Esophagus muscularis mucosa (tissue), 4 donors: ENCODE measurements around the gene CYP24A1. TPM values are rescaled to one million over a fixed set of nuclear protein-coding genes. Genes with fewer than 3 reads are reported as not detected.
"Not testable (repeated sequence)": the region's sequence is repeated elsewhere in the genome, so short reads cannot be mapped to it uniquely, and the experiment has no call there.

Source experiments
- DNase-seq: peaks from one replicate; pipeline ENCODE4 v3.0.0-alpha.2; 2017; ENCODE audit errors: extremely low spot score
- H3K27ac ChIP-seq, 4 donors: fragments of 200-600 bp; sonication (generic); replicated peaks in 1 of 4; 1 replicate in 3 of 4; 2 replicates in 1 of 4; pipeline ENCODE4 v1.5.1; 2016 to 2019; ENCODE audit warnings: mild to moderate bottlenecking in 1 of 4
- H3K27me3 ChIP-seq, 4 donors: fragments of 200-600 bp; sonication (generic); one replicate each; pipeline versions ENCODE4 v1.5.1 to v1.6.0; 2016 to 2019
- H3K36me3 ChIP-seq, 4 donors: fragments of 200-600 bp; sonication (generic); one replicate each; pipeline ENCODE4 v1.5.1; 2016 to 2019
- H3K4me1 ChIP-seq, 4 donors: fragments of 200-600 bp; sonication (generic); one replicate each; pipeline ENCODE4 v1.5.1; 2016 to 2019
- H3K4me3 ChIP-seq, 4 donors: fragments of 200-600 bp; sonication (generic); 1 replicate in 2 of 4; 2 replicates in 2 of 4; pipeline ENCODE4 v1.5.1; 2016 to 2019; ENCODE audit warnings: mild to moderate bottlenecking in 4 of 4, moderate library complexity in 1 of 4
- H3K9me3 ChIP-seq, 4 donors: fragments of 200-600 bp; sonication (generic); 1 replicate in 3 of 4; 2 replicates in 1 of 4; pipeline ENCODE4 v1.5.1; 2016 to 2019
- CTCF ChIP-seq, 3 experiments: fragments of 200-600 bp in 2 of 3; fragments of 450-650 bp in 1 of 3; sonication (generic) in 2 of 3; IDR thresholded peaks; one replicate each; pipeline ENCODE4 v1.5.1; 2017 to 2019; ENCODE audit warnings: antibody characterized with exemption in 3 of 3, mild to moderate bottlenecking in 2 of 3, moderate library complexity in 1 of 3
- EP300 ChIP-seq: sonication (generic); formaldehyde crosslinking; IDR thresholded peaks from one replicate; pipeline ENCODE4 v1.6.1; 2017; ENCODE audit warnings: antibody characterized with exemption
- POLR2A ChIP-seq: fragments of 450-650 bp; IDR thresholded peaks from one replicate; pipeline ENCODE4 v1.6.1; 2017; ENCODE audit warnings: antibody characterized with exemption, moderate library complexity, mild to moderate bottlenecking, low read depth
- POLR2AphosphoS5 ChIP-seq, 2 donors: sonication (generic); formaldehyde crosslinking; IDR thresholded peaks; one replicate each; pipeline ENCODE4 v1.6.1; 2017; ENCODE audit warnings: antibody characterized with exemption in 2 of 2
- WGBS: methylation state at CpG from one replicate; pipeline ENCODE4 v1.1.5; 2018; 5-methylcytosine and 5-hydroxymethylcytosine counted together
- intact Hi-C: fragments of 100-400 bp; cut with DNase I; formaldehyde crosslinking; loops from one replicate; pipeline ENCODE4 v1.15.1; 2023
- total RNA-seq, 4 donors: library from RNA; depleted of rRNA; stranded (reverse); fragments of >200 nt; gene quantifications; one replicate each; pipeline versions ENCODE4 v1.1.0 to v1.2.1, GENCODE V29; 2016

The CYP24A1 gene
- total RNA-seq, 4 donors from 2014 or later: not detected

GRCh38 chr20:54131675-54132611 lies 41.8 kb downstream of the CYP24A1 start:
- Histone ChIP-seq H3K27me3 (peaks cover 0 to 19% (median 0%) of the 10 kb centered on the region in 4 donors), H3K4me1 (no peaks in the 10 kb centered on the region), H3K27ac (peak overlapping the region in 1 of 4 donors; percentile 55), H3K9me3 (peaks cover 0 to 4% (median 2%) of the 10 kb centered on the region in 4 donors), H3K36me3 (no peaks in the 10 kb centered on the region), H3K4me3 (no peak overlapping the region)
- no peak for DNase-seq
- no peak for TF ChIP-seq EP300
- TF ChIP-seq CTCF (IDR thresholded peaks at IDR 0.05): no peak
- TF ChIP-seq POLR2A: no peak
- no peak for TF ChIP-seq POLR2AphosphoS5 (IDR thresholded peaks at IDR 0.05)
- intact Hi-C loops: no loop called here
- 76% methylated on average over 8 of the region's 8 CpGs for WGBS

- H3K36me3 ChIP-seq, H3K27ac ChIP-seq, intact Hi-C loops, H3K4me3 ChIP-seq, DNase-seq, H3K4me1 ChIP-seq, H3K9me3 ChIP-seq: not testable (repeated sequence)
- 100% methylated on average over 3 of the region's 4 CpGs for whole genome bisulfite sequencing
- H3K27me3 ChIP-seq: peaks cover 0 to 13% (median 0%) of the 10 kb centered on the region in 4 donors
These were observed 42.7 kb downstream of the CYP24A1 start for GRCh38 chr20:54131125-54131524.

GRCh38 chr20:54129350-54129749 lies 44.4 kb downstream of the CYP24A1 start:
- Histone ChIP-seq H3K9me3 (peaks cover 0 to 4% (median 2%) of the 10 kb centered on the region in 4 donors), H3K4me3 (no peak overlapping the region), H3K27me3 (peaks cover 0 to 7% (median 0%) of the 10 kb centered on the region in 4 donors), H3K4me1 (no peaks in the 10 kb centered on the region), H3K36me3 (no peaks in the 10 kb centered on the region), H3K27ac (no peak overlapping the region)
- intact Hi-C loops: no loop called here
- WGBS: 95% methylated on average over 3 of the region's 3 CpGs
- DNase-seq: no peak
- no peak for TF ChIP-seq CTCF (IDR thresholded peaks at IDR 0.05)
- TF ChIP-seq EP300: no peak
- no peak for TF ChIP-seq POLR2A
- no peak for TF ChIP-seq POLR2AphosphoS5 (IDR thresholded peaks at IDR 0.05)

- 85% methylated on average over 7 of the region's 7 CpGs for WGBS
- TF ChIP-seq EP300 (no peak), POLR2AphosphoS5 (IDR thresholded peaks at IDR 0.05) (no peak), CTCF (IDR thresholded peaks at IDR 0.05) (no peak), POLR2A (no peak)
- intact Hi-C loops: no loop called here
These were observed 45.8 kb downstream of the CYP24A1 start for GRCh38 chr20:54127855-54128574.

More at GRCh38 chr20:54127855-54128574, 45.8 kb downstream of the CYP24A1 start:
- H3K9me3 ChIP-seq: peaks cover 0 to 4% (median 2%) of the 10 kb centered on the region in 4 donors
- no peak for DNase-seq
- H3K27ac ChIP-seq: no peak overlapping the region
- H3K36me3 ChIP-seq: no peaks in the 10 kb centered on the region
- peaks cover 0 to 7% (median 0%) of the 10 kb centered on the region in 4 donors for H3K27me3 ChIP-seq
- H3K4me1 ChIP-seq: no peaks in the 10 kb centered on the region
- no peak overlapping the region for H3K4me3 ChIP-seq
